ENCODE results near the gene KRTAP10-12. TPM values are rescaled to one million over a fixed set of nuclear protein-coding genes. Genes with fewer than 3 reads are reported as not detected.

KRTAP10-12 gene
- total RNA-seq, 3 donors from 2014 or later (not counting 1 experiment from before 2014, with no cell fraction given): not detected

DNA sequence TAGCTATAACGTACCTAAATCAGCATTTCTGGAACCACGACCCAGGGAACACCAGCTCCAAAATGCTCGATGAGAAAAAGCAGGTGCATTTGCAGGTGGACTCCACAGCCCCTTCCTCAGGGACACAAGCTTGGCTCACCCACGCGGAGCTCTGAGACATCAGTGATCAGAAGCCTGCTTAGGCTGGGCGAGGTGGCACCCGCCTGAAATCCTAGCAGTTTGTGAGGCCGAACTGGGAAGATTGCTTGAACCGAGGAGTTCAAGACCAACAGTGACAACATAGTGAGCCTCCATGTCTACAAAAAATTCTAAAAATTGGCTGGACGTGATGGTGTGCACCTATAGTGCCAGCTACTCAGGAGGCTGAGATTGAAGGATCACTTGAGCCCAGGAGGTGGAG lies 16.9 kb downstream of the KRTAP10-12 start:
- H3K4me3 Mint-ChIP-seq: no peak overlapping the region
- DNase-seq: no peak

DNA sequence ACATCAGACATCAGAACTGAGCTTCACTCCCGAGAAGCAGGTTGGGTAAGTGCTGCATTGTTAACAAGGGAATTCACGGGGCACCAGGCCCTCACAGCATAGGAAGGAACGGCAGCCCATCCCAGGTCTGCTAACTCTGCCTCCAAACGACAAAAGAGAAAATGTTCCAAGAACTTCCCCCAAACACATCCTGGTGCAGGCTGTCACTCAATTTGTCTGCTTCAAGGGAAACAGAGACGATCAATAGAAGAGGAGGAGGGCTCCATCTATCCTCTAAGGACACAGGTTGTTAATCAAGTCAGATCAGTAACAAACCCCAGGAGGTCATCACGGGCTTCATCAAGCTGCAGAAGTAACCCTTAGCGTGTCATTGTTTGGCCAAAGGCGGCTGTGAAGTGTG lies 17.9 kb downstream of the KRTAP10-12 start:
- TF ChIP-seq, protein P1, sequence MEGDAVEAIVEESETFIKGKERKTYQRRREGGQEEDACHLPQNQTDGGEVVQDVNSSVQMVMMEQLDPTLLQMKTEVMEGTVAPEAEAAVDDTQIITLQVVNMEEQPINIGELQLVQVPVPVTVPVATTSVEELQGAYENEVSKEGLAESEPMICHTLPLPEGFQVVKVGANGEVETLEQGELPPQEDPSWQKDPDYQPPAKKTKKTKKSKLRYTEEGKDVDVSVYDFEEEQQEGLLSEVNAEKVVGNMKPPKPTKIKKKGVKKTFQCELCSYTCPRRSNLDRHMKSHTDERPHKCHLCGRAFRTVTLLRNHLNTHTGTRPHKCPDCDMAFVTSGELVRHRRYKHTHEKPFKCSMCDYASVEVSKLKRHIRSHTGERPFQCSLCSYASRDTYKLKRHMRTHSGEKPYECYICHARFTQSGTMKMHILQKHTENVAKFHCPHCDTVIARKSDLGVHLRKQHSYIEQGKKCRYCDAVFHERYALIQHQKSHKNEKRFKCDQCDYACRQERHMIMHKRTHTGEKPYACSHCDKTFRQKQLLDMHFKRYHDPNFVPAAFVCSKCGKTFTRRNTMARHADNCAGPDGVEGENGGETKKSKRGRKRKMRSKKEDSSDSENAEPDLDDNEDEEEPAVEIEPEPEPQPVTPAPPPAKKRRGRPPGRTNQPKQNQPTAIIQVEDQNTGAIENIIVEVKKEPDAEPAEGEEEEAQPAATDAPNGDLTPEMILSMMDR (IDR thresholded peaks at IDR 0.05): no peak
- WGBS (ENCODE audit: insufficient coverage): 25% methylated on average over 8 of the region's 8 CpGs
- Histone ChIP-seq H3K4me3 (ENCODE audit: low read length) (no peak overlapping the region), H3K27me3 (ENCODE audit: control insufficient read depth, insufficient read depth, low read length) (peaks cover 56% of the 10 kb centered on the region), H3K9me3 (ENCODE audit: control insufficient read depth, insufficient read depth, low read length) (peaks cover 7% of the 10 kb centered on the region), H3K27ac (ENCODE audit: low read length) (no peak overlapping the region), H3K36me3 (ENCODE audit: control insufficient read depth, insufficient read depth, low read length) (no peaks in the 10 kb centered on the region), H3K4me1 (ENCODE audit: control insufficient read depth, insufficient read depth, low read length) (peaks cover 16% of the 10 kb centered on the region)
- no peak overlapping the region for H3K4me3 Mint-ChIP-seq
- H3K27me3 Mint-ChIP-seq (ENCODE audit: low read depth in 2 of 2): peaks cover 62 to 70% of the 10 kb centered on the region in 2 donors
- no peaks in the 10 kb centered on the region for H3K9me3 Mint-ChIP-seq
- DNase-seq (no peak), ATAC-seq (no peak)
- no peak overlapping the region for H3K27ac Mint-ChIP-seq
- no peaks in the 10 kb centered on the region for H3K36me3 Mint-ChIP-seq
- H3K4me1 Mint-ChIP-seq: peaks cover 0 to 17% of the 10 kb centered on the region in 2 donors
- intact Hi-C loops (cut with micrococcal nuclease): loop anchor here (10.0 kb wide), 1 partner anchor 90 kb away; the partner anchor contains the start of gene KRTAP10-9

More for the DNA sequence above, 16.9 kb downstream of the KRTAP10-12 start:
- H3K4me3 ChIP-seq (ENCODE audit: low read length): no peak overlapping the region
- H3K27ac ChIP-seq (ENCODE audit: low read length): no peak overlapping the region
- Mint-ChIP-seq H3K36me3 (no peaks in the 10 kb centered on the region), H3K27ac (no peak overlapping the region), H3K9me3 (no peaks in the 10 kb centered on the region), H3K4me1 (peaks cover 0 to 21% of the 10 kb centered on the region in 2 donors), H3K27me3 (ENCODE audit: low read depth in 2 of 2) (peaks cover 64 to 69% of the 10 kb centered on the region in 2 donors)
- ATAC-seq: no peak
- H3K4me1 ChIP-seq (ENCODE audit: control insufficient read depth, insufficient read depth, low read length): peaks cover 26% of the 10 kb centered on the region
- H3K9me3 ChIP-seq (ENCODE audit: control insufficient read depth, insufficient read depth, low read length): peaks cover 7% of the 10 kb centered on the region
- intact Hi-C loops (cut with micrococcal nuclease): loop anchor here (10.0 kb wide), 1 partner anchor 89 kb away; the partner anchor contains the start of gene KRTAP10-9
- H3K36me3 ChIP-seq (ENCODE audit: control insufficient read depth, insufficient read depth, low read length): no peaks in the 10 kb centered on the region
- TF ChIP-seq, protein P1 (IDR thresholded peaks at IDR 0.05): no peak
- peaks cover 60% of the 10 kb centered on the region for H3K27me3 ChIP-seq (ENCODE audit: control insufficient read depth, insufficient read depth, low read length)
- WGBS (ENCODE audit: insufficient coverage): 88% methylated on average over 10 of the region's 10 CpGs

DNA sequence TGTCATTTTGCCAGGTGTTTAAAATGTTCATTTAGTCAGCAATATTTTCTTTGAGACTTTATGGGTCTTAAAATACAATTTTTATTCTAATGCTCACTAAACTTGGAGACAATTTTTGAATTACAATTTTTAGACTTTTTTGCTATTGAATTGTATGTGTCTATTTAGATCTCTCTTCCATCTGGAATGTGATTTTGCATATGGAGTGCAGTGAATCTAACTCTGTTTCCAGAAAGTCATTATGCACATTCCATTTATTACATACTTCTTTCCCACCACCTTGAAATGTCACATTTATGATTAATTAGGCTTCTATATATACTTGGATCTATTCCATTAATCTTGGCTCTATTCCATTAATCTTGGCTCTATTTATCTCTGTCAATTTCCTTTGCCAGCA lies 20.0 kb downstream of the KRTAP10-12 start:
- no peaks in the 10 kb centered on the region for H3K9me3 Mint-ChIP-seq

More for the DNA sequence above, 20.0 kb downstream of the KRTAP10-12 start:
- intact Hi-C loops (cut with micrococcal nuclease): loop anchor here (10.0 kb wide), 1 partner anchor 92 kb away; the partner anchor contains the start of gene KRTAP10-9
- no peak overlapping the region for H3K4me3 Mint-ChIP-seq
- peaks cover 7% of the 10 kb centered on the region for H3K9me3 ChIP-seq (ENCODE audit: control insufficient read depth, insufficient read depth, low read length)
- H3K27ac ChIP-seq (ENCODE audit: low read length): no peak overlapping the region
- TF ChIP-seq, protein P1 (IDR thresholded peaks at IDR 0.05): no peak
- H3K4me1 Mint-ChIP-seq: peaks cover 0 to 8% of the 10 kb centered on the region in 2 donors
- no peak for DNase-seq
- no peak overlapping the region for H3K27ac Mint-ChIP-seq
- peaks cover 61 to 76% of the 10 kb centered on the region in 2 donors for H3K27me3 Mint-ChIP-seq (ENCODE audit: low read depth in 2 of 2)
- H3K36me3 ChIP-seq (ENCODE audit: control insufficient read depth, insufficient read depth, low read length): no peaks in the 10 kb centered on the region
- no peak for ATAC-seq
- H3K4me1 ChIP-seq (ENCODE audit: control insufficient read depth, insufficient read depth, low read length): no peaks in the 10 kb centered on the region
- no peak overlapping the region for H3K4me3 ChIP-seq (ENCODE audit: low read length)
- H3K36me3 Mint-ChIP-seq: no peaks in the 10 kb centered on the region
- peaks cover 46% of the 10 kb centered on the region for H3K27me3 ChIP-seq (ENCODE audit: control insufficient read depth, insufficient read depth, low read length)
